ENCODE results near the gene POPDC3. TPM values are rescaled to one million over a fixed set of nuclear protein-coding genes. Genes with fewer than 3 reads are reported as not detected.

The POPDC3 gene
- total and polyA plus RNA-seq, 2 of the 4 experiments (the other 2 are of a cell fraction), result 22.7 to 25.8 TPM

DNA sequence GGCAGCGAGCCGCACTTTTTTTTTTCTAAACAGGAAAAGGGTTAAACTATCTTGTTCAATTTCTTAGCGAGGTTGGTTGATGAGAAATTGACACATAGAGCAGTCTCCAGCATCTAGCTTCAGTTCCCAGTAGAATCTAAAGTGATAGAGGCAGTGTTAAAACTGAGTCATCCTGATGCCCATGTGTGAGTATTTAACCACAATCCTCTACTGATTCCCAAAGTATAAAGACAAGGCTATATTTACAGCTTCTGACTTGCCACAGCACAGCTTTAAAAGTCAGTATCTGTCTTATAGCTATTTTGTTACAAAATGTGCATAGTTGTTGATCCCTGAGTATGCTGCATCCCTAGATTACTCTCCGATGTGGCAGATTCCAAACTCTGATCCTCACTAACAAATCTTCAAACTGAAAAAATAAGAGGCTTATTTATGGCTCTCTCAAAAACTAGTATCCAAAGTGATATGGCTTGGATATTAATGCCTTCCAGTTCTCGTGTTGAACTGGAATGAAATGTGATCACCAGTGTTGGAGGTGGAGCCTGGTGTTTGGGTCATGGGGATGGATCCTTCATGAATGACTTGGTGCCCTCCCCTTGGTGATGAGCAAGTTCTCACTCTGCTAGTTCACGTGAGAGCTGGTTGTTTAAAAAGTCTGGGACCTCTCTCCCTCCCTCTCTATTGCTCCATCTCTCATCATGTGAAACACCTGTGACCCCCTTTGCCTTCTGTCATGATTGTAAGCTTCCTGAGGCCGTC lies 13.1 kb upstream of the POPDC3 start:
- H3K23ac ChIP-seq (ENCODE audit: low read depth, low read length), result no peak overlapping the region
- H3K79me1 ChIP-seq (ENCODE audit: low read depth in 1 of 2, low read length in 2 of 2), result no peaks in the 10 kb centered on the region
- H2BK20ac ChIP-seq (ENCODE audit: low read depth, low read length), result no peak overlapping the region
- WGBS, 2 experiments (ENCODE audit: extremely low coverage in 2 of 2, insufficient read length in 1 of 2), result 88% methylated on average over 1 of the region's 7 CpGs; no CpG with 5 or more reads in 1 of the 2 experiments
- no peak overlapping the region for H4K8ac ChIP-seq (ENCODE audit: low read depth in 2 of 2, low read length in 2 of 2)
- CTCF ChIA-PET, result no interaction called here
- BruUV-seq (replicated peaks), result no TSS peak
- H4K20me1 ChIP-seq (ENCODE audit: insufficient read depth, low read length), result no peaks in the 10 kb centered on the region
- H2BK5ac ChIP-seq (ENCODE audit: low read depth, low read length, poor library complexity, severe bottlenecking), result no peak overlapping the region
- H2BK15ac ChIP-seq (ENCODE audit: low read depth, low read length), result no peak overlapping the region
- peak overlapping the region; percentile 36; the same call in 1 of the 2 replicates for H3K4me2 ChIP-seq (ENCODE audit: low read depth, low read length)
- H3K9me3 ChIP-seq (ENCODE audit: control insufficient read depth, insufficient read depth, low read length), result 0 out of 2 replicates have a peak, but pooled peaks cover 2% of the 10 kb centered on the region
- TF ChIP-seq NFE2L2 (IDR thresholded peaks at IDR 0.05; ENCODE audit: low read depth, low read length) (no peak), FOS (IDR thresholded peaks at IDR 0.05; ENCODE audit: low read depth, low read length) (peak; percentile 60; the same call in 1 of the 2 replicates), BHLHE40 (IDR thresholded peaks at IDR 0.05; ENCODE audit: low read depth, low read length) (peak; percentile 17; the same call in 1 of the 2 replicates), RAD21 (IDR thresholded peaks at IDR 0.05; ENCODE audit: low read length) (no peak)
- H2AK5ac ChIP-seq (ENCODE audit: low read depth, low read length), result 0 out of 2 replicates have a peak overlapping the region, but pooled peaks have one; percentile 14
- H3K4me3 ChIP-seq (ENCODE audit: insufficient read depth, low read depth, low read length), result no peak overlapping the region
- H3K27ac ChIP-seq (ENCODE audit: insufficient read depth, low read length), result no peak overlapping the region
- H3K36me3 ChIP-seq (ENCODE audit: control insufficient read depth, insufficient read depth, low read length), result no peaks in the 10 kb centered on the region
- no peak overlapping the region for H3K56ac ChIP-seq (ENCODE audit: extremely low read depth, insufficient read depth, low read length)
- H3K14ac ChIP-seq (replicated peaks; ENCODE audit: low read depth, low read length), result no peak overlapping the region
- H4K91ac ChIP-seq (ENCODE audit: insufficient read depth, low read depth, low read length), result no peak overlapping the region
- no peak overlapping the region for H2BK120ac ChIP-seq (ENCODE audit: low read depth, low read length)
- H3K18ac ChIP-seq (ENCODE audit: low read depth, low read length), result peak overlapping the region; percentile 74; the same call in 1 of the 2 replicates
- in situ Hi-C loops (cut with MboI; ENCODE audit: low sequenced_read_pairs), result no loop called here
- ATAC-seq (ENCODE audit: low read depth) (peak; percentile 78), DNase-seq (peak; percentile 78)
- dilution Hi-C loops (cut with HindIII; ENCODE audit: low sequenced_read_pairs, unreplicated experiment), result no loop called here
- H3K9me1 ChIP-seq (ENCODE audit: insufficient read depth, low read length), result no peaks in the 10 kb centered on the region
- H3K27me3 ChIP-seq (ENCODE audit: control insufficient read depth, insufficient read depth, low read length), result no peaks in the 10 kb centered on the region
- no peak overlapping the region for H3K4ac ChIP-seq (ENCODE audit: low read depth, low read length)
- H2AK9ac ChIP-seq (replicated peaks; ENCODE audit: low read depth, low read length, poor library complexity), result no peak overlapping the region
- H3K4me1 ChIP-seq (ENCODE audit: control insufficient read depth, insufficient read depth, low read length), result peaks cover 3% of the 10 kb centered on the region
- no peak overlapping the region for H4K5ac ChIP-seq (ENCODE audit: low read depth, low read length)
- H3K9ac ChIP-seq (ENCODE audit: low read depth, low read length), result no peak overlapping the region
- no peak overlapping the region for H2AFZ ChIP-seq (replicated peaks; ENCODE audit: low read length, poor library complexity)
- POLR2A ChIA-PET (ENCODE audit: unreplicated experiment), result no interaction called here
- intact Hi-C loops (cut with micrococcal nuclease), result no loop called here

Data from IMR-90 (cell line).